H1 (cell line): Measurements from ENCODE around the gene PCDHB8.
"Not testable (repeated sequence)": the region's sequence is repeated elsewhere in the genome, so short reads cannot be mapped to it uniquely, and the experiment has no call there.

Source experiments
- CTCF ChIP-seq, 3 experiments: IDR thresholded peaks; 1 replicate in 2 of 3; 2 replicates in 1 of 3; pipeline versions ENCODE4 v1.5.1 to v1.6.1; 2011; ENCODE audit warnings: low read length in 3 of 3, mild to moderate bottlenecking in 3 of 3, inconsistent platforms in 2 of 3, low read depth in 1 of 3, moderate library complexity in 1 of 3; ENCODE audit not compliant: insufficient read depth in 1 of 3; ENCODE audit errors: control extremely low read depth in 1 of 3
- GABPA ChIP-seq: IDR thresholded peaks from 2 replicates; pipeline ENCODE4 v1.6.1; 2011; ENCODE audit warnings: mild to moderate bottlenecking, low read length, moderate library complexity, borderline replicate concordance; ENCODE audit not compliant: insufficient read depth
- HDAC2 ChIP-seq, 2 experiments: fragments of 300-600 bp in 1 of 2; sonication (generic) in 1 of 2; IDR thresholded peaks; 2 replicates each; pipeline ENCODE4 v1.6.1; 2011 to 2012; ENCODE audit warnings: low read depth in 2 of 2, low read length in 2 of 2, mild to moderate bottlenecking in 2 of 2, moderate library complexity in 2 of 2, borderline replicate concordance in 1 of 2, inconsistent platforms in 1 of 2
- KDM5A ChIP-seq: fragments of 200-600 bp; IDR thresholded peaks from 2 replicates; pipeline ENCODE4 v1.7.1; 2012; ENCODE audit warnings: mild to moderate bottlenecking, low read length, inconsistent platforms, mixed read lengths
- PHF8 ChIP-seq: fragments of 200-600 bp; sonication (generic); conservative IDR thresholded peaks from 2 replicates; pipeline ENCODE4 v1.7.1; 2012; ENCODE audit warnings: low read depth, mild to moderate bottlenecking, inconsistent platforms, low read length, moderate library complexity
- POLR2A ChIP-seq, 2 experiments: IDR thresholded peaks; 1 replicate in 1 of 2; 2 replicates in 1 of 2; pipeline ENCODE4 v1.6.1; 2011; ENCODE audit warnings: low read depth in 2 of 2, low read length in 2 of 2, mild to moderate bottlenecking in 2 of 2; ENCODE audit errors: control extremely low read depth in 1 of 2
- TEAD4 ChIP-seq: IDR thresholded peaks from 2 replicates; pipeline ENCODE4 v1.6.1; 2012; ENCODE audit warnings: low read depth, low read length, inconsistent platforms, mixed read lengths

DNA sequence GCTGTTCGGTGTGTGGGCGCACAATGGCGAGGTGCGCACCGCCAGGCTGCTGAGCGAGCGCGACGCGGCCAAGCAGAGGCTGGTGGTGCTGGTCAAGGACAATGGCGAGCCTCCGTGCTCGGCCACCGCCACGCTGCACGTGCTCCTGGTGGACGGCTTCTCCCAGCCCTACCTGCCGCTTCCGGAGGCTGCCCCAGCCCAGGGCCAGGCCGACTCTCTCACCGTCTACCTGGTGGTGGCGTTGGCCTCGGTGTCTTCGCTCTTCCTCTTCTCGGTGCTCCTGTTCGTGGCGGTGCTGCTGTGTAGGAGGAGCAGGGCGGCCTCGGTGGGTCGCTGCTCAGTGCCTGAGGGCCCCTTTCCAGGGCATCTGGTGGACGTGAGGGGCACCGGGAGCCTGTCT, 2.3 kb downstream of the PCDHB8 start:
- TF ChIP-seq TEAD4; POLR2A (IDR thresholded peaks at IDR 0.05; ENCODE audit: control extremely low read depth in 1 of 2, low read depth in 2 of 2, low read length in 2 of 2); KDM5A; CTCF (IDR thresholded peaks at IDR 0.05; ENCODE audit: control extremely low read depth in 1 of 3, insufficient read depth in 1 of 3, low read depth in 1 of 3, low read length in 3 of 3); PHF8; GABPA; HDAC2 (IDR thresholded peaks at IDR 0.05; ENCODE audit: borderline replicate concordance in 1 of 2, low read depth in 2 of 2, low read length in 2 of 2): not testable (repeated sequence)
